CD4-positive, alpha-beta T cell treated with Interleukin-6 for 4 hours (primary cell): Measurements from ENCODE around the gene PRRG3.
"Not testable (repeated sequence)": the region's sequence is repeated elsewhere in the genome, so short reads cannot be mapped to it uniquely, and the experiment has no call there.

ENCODE experiments used
- DNase-seq: peaks from one replicate; pipeline ENCODE4 v3.0.0-alpha.2; 2020; ENCODE audit warnings: mixed read lengths

PRRG3 gene

DNA sequence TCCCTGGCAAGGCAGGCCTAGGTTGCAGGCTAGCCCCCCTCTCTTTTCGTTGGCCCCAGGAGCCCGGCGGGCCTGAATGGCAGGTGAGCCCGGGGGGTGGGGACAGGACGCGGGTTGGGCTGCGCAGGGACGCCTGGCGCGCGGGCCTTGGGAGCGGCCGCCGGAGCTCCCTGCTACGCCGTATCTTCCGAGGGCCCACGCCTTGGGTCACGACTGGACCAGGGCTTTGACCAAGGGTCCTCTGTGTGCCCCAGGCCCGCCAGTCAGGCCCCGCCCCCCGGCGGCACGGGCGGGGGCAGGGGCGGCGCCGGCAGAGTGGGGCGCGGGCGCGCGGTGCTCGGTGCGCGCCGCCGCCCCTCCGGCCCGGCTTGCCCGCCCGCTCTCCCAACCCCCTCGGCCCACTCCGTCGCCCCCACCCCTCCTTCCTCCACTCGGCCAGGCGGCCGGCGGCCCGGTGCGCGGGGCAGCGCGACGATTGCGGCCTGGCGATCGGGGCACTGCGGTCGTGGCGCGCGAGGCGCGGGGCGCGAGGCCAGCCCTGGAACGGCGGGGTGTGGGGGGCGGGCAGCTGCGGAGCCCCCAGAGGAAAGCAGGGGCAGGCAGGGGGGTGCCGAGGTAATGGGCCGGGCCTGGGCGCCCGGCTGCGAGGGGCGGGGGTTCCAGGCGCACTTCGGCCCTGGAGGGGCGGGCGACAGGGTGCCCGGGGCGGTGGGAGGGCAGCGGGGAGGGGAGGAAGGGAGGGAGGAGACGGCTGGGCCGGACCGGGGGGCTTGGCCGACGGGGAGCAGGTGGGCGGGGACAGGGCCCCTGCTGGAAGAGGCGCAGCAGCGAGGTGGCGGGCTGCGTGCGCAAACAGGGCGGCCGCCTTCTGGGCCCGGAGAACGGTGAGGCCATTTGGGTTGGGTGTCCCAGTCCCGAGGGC is at the start of gene PRRG3:
Gene PRRG3, plus strand, starts transcription at position 798 of the 922 bp plus-strand sequence. CDS start 3,357 bp downstream, outside the sequence.
- no peak for DNase-seq

DNA sequence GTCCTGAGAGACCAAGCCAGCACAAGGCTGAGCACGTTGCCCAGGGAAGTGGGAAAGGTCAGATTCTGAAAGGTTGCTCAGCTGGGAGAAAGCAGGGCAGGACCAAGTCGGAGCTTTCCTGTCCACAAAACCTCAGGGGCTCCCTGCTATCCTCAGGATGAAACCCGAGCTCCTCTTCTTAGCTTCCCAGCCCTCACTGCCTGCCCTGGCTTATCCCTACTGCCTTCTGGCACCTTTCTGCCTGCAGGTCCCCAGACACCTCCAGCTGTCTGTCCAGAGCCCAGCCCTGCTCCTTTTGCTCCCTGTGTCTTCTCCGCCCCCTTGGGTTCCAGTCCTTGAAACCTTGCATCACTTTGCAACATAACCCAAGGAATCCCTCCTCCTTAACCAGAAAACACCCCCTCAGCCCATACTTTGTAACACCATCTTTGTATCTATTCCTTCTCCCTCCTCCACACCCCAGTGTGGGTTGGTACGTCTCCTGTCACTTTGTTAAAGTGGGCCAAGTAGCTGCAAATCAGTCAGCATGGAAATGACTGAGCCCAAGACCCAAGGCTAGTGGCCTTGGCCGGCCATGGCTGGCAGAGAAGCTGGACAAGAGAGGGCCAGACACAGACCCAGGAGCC is 20.0 kb upstream of the PRRG3 start:
- no peak for DNase-seq

DNA sequence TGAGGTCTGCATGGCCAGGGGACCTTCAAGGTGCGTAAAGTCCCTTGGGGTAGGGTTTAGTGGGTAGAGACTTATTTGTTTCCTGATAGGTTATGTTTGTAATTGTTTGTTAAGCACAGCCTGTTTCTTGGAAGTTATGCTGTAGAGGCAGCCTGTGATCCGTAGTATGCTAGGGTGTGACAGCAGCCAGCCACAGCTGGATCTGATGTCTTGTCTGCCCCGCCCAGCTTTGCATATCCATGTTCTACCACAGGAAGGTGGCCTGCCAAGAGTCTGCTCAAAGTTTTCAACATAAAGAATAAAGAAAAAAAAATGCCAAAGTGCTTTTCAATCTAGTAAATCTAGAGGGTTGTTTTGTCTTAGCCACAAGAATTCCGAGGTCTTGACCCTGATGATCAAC is 19.1 kb upstream of the PRRG3 start:
- no peak for DNase-seq

DNA sequence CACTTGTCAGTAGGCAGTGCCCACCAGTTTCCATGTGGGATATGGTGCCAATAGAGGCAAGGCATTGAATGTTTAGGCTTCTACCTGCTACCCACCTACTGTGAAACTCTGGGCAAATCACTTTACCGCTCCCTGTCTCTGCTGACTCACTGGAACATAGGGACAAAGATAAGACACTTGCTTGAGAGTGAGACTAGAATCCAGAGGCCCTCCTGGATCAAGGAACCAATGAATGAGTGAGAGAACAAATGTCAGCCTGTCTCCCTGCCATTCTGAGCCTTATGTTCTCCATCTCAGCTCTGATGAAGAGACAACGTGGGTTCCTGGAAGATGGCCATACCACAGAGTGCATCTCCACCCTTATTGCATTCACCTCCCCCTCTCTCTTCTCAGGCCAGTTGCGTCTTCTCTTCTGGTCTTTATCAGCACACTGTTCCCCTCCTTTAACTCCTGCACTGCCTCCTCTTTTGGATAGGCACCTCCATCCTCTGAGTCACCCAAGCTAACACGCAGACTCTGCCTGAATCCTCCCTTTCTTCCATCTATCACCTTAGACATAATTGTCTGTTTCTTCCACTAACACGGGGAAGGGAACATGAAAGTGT is 15.4 kb upstream of the PRRG3 start:
- no peak for DNase-seq

DNA sequence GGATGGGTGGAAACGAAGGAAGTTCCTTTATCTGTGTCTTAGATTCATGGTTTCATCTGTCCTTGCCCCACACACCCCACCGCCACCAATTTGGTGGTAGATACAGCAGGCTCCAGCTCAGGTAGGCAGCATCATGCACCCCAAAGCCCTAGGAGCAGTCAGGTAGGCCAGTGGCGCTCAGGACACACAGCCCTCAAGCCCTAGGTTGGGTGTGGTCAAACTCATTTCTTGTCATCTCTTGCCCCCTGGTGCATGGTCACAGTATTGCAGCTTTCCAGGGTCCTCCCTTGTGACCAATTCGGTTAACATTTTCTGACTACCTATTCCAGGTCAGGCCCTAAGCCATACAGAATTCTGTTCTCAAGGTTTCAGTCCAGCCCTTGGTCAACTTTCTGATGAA is 14.5 kb upstream of the PRRG3 start:
- peak; percentile 57 for DNase-seq

DNA sequence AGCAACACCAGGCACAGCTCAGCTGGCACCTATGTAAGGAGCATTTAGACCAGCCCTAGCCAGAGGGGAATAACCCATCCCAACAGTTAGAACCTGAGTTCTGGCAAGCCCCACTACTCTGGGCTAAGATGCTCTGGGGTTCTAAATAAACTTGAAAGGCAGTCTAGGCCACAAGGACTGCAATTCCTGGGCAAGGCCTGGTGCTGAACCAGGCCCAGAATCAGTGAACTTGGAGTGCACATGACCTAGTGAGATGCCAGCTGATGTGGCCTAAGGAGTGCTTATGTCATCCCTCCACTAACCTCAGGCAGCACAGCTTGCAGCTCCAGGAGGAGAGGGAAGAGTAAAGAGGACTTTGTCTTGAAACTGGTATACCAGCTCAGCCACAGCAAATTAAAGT is 7.6 kb upstream of the PRRG3 start:
- DNase-seq = no peak

DNA sequence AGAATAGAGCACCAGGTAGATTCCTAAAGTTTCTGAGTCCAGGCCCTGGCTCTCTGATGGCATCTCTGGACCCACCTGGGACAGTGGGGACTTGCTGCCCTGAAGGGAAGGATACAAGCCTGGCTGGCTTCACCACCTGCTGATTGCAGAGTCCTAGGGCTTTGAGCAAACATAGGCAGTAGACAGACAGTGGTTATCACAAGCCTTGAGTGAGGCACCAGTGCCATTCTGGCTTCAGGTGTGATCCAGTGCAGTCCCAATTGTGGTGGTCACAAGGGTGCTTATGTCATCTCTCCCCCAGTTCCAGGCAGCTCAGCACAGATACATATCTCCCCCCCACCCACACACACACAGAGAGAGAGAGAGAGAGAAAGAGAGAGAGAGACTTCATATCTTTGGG is 6.6 kb upstream of the PRRG3 start:
- no peak for DNase-seq

DNA sequence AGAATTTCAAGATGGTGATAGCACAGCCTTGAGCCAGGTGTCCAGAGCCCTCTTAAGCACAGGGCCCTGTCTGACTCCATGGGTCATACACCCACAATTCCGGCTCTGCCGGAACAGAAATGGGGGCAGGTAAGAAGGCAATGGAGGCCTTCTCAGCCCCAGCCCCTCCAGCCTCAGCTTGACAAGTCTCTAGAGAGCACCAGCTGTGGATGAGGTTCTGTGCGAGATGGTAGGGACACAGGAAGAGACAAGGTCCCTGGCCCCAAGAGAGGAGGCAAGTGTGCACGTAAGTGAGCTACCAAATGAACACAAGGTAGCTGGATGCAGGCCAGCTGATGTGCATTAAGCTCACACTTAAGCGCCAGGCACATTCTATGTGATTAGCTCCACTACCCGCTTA is 2.4 kb upstream of the PRRG3 start:
- no peak for DNase-seq

DNA sequence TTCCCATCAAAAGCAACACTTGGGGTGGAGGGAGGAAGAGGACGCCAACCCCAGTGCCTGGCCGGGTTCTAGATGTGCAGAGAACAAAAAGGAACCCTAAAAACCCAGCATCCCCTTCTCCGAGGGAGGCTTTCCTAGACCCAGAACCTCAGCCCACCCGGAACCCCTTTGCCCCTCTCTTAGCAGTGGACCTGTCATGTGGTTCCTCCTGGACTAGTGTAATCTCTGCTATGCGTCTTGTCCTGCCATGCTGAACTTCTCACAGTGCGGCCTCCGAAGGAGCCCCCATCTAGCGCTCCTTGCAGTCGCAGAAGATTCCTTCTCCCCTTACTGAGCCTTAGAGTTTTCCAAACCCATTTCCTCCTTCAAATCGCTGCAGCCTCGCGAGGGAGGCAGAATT is 1.1 kb upstream of the PRRG3 start:
- no peak for DNase-seq

DNA sequence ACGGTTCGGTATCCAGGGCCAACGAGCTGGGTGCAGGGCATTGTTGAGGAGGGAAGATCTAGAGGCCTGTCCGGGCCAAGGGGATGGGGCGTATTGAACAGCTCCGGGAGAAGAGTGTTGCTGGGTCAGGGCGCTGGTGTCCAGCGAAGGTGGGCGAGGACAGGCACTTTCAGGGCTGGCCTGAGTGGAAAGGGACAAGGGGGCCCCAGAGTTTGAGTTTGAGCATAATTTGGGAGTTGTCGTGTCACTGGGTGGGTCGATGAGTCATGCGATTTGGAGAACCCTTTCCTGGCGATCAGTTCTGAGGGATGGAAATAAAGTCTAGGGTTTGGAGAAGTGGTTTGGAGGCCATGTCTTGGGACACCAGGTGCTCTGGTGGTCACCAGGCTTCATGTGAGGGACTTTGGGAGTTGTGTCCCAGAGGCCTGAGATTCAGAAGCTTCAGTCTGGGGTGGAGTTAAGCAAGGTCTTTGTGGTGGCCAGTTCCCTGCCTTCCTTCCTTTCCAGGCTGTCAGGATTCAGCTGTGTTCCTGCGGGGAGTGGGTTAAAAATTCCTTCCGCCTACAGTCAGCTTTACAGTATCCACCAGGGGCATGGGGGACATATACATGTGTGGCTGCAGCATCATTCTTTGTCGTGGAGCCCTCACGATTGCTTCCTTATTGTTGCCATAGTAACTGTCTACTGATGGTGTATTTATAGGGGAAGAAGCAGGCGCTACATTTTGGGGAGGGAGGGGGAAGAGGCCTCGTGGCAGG is 504 bp downstream of the PRRG3 start:
- no peak for DNase-seq

DNA sequence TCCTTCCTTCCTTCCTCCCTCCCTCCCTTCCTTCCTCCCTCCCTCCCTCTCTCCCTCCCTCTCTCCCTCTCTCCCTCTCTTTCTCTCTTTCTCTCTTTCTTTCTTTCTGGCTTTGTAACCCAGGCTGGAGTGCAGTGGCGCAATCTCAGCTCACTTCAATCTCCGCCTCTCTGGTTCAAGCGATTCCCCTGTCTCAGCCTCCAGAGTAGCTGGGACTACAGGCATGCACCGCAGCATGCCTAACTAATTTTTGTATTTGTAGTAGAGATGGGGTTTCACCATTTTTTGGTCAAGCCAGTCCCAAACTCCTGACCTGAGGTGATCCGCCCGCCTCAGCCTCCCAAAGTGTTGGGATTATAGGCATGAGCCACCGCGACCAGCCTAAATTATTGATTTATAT is 1.8 kb downstream of the PRRG3 start:
- DNase-seq = not testable (repeated sequence)

DNA sequence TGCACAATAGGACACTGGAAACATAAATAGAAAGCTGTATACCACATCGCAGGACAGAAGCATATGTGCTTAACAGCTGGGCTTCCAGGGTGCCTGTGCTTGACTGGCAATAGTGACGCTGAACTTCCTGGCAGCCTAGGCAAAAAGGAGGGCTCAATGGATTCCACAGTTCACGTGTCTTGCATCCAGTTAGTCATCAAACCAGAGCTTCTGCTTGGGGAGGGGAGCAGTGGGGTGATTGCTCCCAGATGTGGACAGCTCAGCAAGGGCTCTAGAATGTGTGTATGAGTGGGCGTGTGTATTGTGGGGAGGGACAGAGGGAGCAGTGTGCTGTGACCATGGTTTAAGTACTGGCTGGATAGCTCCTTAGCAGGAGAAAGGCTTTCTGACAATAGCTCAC is 2.3 kb downstream of the PRRG3 start:
- no peak for DNase-seq

DNA sequence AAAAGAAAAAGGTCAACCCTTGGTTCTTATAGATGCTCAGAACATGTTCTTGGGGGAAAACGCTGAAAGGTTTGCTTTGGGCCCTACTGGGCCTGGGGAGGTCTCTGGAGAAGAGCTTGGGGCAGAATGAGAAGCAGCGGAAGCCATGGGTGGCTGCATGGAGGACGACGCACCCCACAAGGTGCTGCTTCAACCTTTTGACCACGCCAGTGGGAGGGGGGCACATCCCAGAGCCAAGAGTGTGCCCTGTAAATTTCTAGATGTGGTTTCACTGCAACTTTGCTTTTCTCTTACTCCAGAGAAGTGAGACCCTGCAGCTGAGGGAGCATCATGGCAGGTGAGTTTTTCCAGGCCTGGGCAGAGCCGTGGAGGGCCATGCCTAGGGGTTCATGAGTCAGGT is 3.2 kb downstream of the PRRG3 start:
- DNase-seq = no peak

DNA sequence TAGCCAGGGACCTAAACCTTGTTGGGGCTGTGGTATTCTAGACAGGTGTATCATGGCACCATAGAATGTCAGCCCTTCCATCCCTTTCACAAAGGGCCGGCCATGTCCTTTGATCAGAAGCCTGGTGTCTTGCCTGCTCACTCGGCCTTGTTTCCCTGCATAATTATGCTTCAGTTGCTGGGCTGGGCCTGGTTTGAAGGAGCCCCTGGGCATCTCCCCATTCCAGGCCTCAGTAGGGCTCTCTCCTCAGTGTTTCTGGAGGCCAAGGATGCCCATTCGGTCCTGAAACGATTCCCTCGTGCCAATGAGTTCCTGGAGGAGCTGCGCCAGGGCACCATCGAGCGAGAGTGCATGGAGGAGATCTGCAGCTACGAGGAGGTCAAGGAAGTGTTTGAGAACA is 4.5 kb downstream of the PRRG3 start:
- no peak for DNase-seq

DNA sequence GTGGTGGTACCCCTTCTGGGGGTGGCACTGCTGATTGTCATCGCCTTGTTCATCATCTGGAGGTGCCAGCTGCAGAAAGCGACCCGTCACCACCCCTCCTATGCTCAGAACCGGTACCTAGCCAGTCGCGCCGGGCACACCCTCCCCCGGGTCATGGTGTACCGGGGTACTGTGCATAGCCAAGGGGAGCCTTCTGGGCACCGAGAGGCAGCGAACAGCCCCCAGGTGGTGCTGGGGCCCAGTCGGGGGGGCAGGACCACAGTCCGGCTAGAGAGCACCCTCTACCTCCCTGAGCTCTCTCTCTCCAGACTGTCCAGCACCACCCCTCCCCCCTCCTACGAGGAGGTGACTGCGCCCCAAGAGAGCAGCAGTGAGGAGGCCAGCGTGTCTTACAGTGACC is 5.3 kb downstream of the PRRG3 start:
- DNase-seq = no peak

DNA sequence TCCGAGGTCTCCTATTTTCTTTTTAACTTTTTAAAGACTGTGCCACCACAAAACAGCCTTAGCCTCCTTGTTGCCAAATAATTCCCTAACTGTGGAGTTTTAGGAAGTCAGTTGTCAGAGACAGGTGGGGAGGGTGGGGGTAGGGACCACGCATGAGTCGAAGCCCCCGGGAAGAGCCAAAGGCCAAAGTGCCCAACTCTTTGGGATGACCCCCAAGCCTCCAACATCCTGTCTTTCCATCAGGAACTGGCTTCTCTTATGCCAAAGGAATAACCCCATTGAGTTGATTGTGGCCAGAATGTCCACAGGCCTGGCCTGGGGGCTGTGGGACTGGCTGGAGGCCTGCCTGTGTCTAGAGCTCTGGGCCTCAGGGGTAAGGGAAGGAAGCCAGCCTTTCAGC is 5.8 kb downstream of the PRRG3 start:
- no peak for DNase-seq

DNA sequence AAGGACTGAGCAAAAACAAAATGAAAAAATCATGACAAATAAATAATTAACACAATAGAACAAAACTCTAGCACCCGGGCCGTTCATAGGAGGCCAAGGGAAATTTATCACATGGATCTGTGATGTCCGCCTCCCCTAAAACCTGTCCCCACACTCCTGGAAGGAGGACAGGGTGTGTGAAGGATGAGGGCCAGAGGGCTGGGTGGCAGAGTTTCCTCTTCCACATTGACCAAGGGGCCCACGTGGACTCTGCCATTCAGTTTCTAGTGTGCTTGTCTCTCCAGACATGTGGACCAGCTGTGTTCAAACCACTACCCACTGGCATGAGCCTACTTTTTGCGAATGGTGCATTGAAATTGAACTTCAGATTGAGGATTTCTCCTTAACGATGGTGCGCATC is 6.3 kb downstream of the PRRG3 start:
- DNase-seq = no peak

DNA sequence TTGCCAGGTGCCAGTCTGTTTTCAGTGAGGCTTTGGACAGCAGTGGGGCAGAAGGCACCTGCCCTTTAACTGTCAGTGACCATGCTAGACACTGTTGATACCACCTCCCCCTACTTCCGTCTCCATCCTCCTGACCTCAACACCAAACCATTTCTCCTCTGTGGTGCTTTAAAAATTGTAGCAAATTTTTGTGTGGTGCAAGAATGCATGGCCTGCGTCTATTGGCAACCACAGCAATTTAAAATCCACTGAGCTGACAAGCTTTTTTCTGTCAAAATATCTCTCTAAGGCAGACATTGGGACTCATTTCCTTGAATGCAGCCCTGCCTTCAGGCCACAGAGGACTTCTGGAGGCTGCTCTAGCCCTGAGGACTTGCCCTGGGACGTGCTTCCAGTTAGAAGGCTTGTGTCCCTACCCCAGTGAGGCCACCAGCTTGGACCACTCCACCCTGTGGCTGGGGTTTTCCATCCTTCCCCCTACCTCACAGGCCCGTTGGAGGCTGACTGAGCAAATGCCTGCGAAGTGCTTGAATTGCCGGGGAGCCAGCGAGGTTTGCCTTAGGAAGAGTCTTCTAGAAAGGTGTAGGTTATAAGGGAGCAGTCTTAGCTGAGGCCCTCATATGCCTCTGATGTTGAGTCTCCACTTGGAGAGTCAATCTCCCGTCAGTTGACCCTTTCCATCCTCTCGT is 6.9 kb downstream of the PRRG3 start:
- no peak for DNase-seq

DNA sequence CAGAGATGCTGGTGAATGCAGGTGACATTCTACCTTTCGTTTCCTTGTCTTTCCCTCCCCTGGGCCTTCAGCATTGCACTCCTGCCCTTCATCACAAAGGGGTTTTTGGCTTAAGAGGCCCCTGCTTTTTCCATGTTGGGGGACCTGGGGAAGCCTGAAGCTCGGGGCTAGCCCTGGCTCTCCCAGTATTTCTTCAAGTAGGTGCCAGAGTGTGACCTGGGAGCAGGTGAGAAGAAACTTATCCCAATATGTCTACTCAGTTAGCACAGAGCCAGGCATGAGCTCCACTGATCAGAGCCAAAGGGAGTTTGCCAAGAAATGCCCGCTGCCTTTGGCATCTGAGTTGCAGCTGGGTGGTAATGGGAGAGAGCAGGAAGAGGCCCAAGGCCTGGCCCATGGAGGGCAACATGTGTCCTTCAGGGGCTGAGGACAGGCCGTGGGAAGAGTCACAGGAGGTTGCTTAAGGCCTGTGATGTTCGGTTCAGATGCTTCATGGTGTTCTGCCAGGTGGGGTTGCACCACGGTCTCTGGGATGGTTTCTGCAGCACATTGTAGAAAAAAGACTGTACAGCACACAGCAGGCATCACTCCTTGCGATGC is 7.6 kb downstream of the PRRG3 start:
- DNase-seq = no peak

DNA sequence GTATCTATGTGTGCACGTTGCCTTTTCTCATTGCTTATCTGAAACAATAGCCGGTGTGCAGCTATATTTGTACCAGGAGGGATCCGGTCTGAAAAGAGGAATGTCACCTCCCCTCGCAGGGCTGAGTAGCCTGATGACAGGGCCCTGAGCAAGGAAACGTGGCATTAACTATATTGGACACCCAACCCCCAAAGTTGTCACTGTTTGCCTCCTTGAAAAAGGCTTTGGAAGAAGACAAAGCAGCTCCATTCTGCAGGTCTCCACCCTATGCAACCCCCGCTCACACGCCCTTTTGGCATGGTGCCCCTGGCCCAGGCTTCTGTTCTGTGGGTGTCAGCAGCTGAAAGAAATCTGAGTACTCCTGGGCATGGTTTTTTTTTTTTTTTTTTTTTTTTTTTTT is 8.2 kb downstream of the PRRG3 start:
- DNase-seq = no peak

DNA sequence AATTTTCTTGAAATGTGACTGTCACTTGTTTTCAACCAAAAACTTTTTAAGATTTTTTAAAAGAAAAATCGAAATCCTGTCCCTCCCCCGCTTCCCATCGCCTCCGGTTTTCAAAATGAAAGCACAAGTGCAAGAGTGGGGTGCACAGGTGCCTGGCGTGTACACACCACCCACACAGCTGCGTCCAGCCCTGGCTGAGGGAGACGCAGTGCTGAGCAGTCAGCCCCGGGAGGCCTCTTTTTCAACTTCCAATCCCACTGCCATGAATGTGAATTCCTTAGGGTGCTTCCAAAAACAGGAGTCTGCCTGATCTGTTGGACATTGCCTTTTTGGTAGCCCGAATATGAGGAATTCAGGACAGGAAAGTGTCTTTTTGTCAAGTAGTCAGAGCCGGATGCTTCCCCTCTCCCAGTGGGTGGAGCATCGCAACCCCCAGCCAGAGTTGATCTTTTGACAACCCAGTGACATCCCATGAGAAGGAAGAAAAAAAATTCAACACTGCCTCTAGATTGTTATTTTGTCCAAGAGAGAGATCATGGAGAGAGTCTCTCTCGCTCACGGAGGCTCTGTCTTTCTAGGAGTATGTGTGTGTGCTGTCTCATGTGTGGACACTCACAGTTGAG is 8.9 kb downstream of the PRRG3 start:
- DNase-seq = no peak

DNA sequence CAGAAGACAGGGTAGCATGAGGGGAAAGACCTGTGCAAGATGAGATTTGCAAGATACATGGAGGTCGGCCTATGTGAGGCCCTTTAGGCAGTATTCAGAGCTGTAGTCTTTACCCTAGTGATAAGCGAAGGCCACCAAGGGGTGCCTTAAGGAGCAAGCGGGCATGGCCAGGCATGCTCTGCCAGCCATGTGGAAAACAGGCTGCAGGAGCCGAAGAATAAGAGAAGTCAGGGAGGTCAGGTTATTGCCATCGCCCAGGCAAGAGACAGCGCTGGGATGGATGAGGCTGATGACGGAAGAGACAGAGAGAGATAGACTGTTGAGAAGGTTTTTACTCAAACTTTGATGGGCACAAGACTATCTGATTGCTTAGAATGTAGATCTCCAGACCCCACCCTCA is 13.6 kb downstream of the PRRG3 start:
- no peak for DNase-seq
